OCI-LY7 (cell line): ENCODE results near the gene CMTM8. TPM values are rescaled to one million over a fixed set of nuclear protein-coding genes. Genes with fewer than 3 reads are reported as not detected.

Experiments used
- BruUV-seq: library from RNA; stranded (reverse); fragments of 400-500 nt; replicated peaks from 2 replicates; lab custom pipeline; 2021; lab: Mats Ljungman, UMichigan
- CTCF ChIA-PET: fragments of 300-600 bp; sonication (Branson Sonifier 250); formaldehyde crosslinking; loops from one replicate; lab custom pipeline; 2022; ENCODE audit warnings: antibody characterized with exemption; ENCODE audit not compliant: unreplicated experiment; lab: Charles Lee
- POLR2A ChIA-PET: fragments of 300-600 bp; sonication (Branson Sonifier 250); formaldehyde crosslinking; loops from one replicate; lab custom pipeline; 2022; ENCODE audit warnings: antibody characterized with exemption; lab: Charles Lee
- DNase-seq: peaks from one replicate; pipeline ENCODE4 v3.0.0-alpha.2; 2015; ENCODE audit warnings: low spot score
- H2AFZ ChIP-seq: fragments of 200-600 bp; sonication (generic), shearing (Covaris generic); 2 replicates; pipeline ENCODE4 v1.6.1; 2014; ENCODE audit warnings: mild to moderate bottlenecking, antibody characterized with exemption, low read length, moderate library complexity
- H3K27ac ChIP-seq: fragments of 200-600 bp; sonication (generic); 2 replicates; pipeline ENCODE4 v1.5.1; 2014; ENCODE audit warnings: mixed run types, low read depth, mild to moderate bottlenecking, moderate library complexity, low read length, inconsistent platforms; ENCODE audit not compliant: poor library complexity, severe bottlenecking
- H3K36me3 ChIP-seq: fragments of 200-600 bp; sonication (generic); 2 replicates; pipeline ENCODE4 v1.6.1; 2014; ENCODE audit warnings: mild to moderate bottlenecking, antibody characterized with exemption, low read length, moderate library complexity, mixed read lengths; ENCODE audit not compliant: insufficient read depth
- H3K4me1 ChIP-seq: fragments of 200-600 bp; sonication (generic); 2 replicates; pipeline ENCODE4 v1.5.1; 2014; ENCODE audit warnings: mild to moderate bottlenecking, low read length; ENCODE audit not compliant: insufficient read depth, poor library complexity, severe bottlenecking
- H3K4me2 ChIP-seq: fragments of 200-600 bp; sonication (generic); 2 replicates; pipeline ENCODE4 v1.6.1; 2014; ENCODE audit warnings: mild to moderate bottlenecking, low read length
- H3K4me3 ChIP-seq: fragments of 200-600 bp; sonication (generic); 2 replicates; pipeline ENCODE4 v1.5.1; 2014; ENCODE audit warnings: mild to moderate bottlenecking, low read depth, low read length; ENCODE audit not compliant: poor library complexity, severe bottlenecking
- H3K79me2 ChIP-seq: fragments of 200-600 bp; sonication (generic); 2 replicates; pipeline ENCODE4 v1.6.1; 2016; ENCODE audit warnings: low read depth, mild to moderate bottlenecking, low read length, moderate library complexity, mixed read lengths; ENCODE audit not compliant: insufficient read depth
- H3K9me2 ChIP-seq: fragments of 200-600 bp; sonication (generic); 2 replicates; pipeline ENCODE4 v1.6.1; 2016; ENCODE audit warnings: mild to moderate bottlenecking, low read length, mixed read lengths; ENCODE audit not compliant: insufficient read depth
- H3K9me3 ChIP-seq: fragments of 200-600 bp; sonication (generic); 2 replicates; pipeline ENCODE4 v1.6.1; 2014; ENCODE audit warnings: mild to moderate bottlenecking, mixed run types, low read length, mixed read lengths
- H4K20me1 ChIP-seq: fragments of 200-600 bp; sonication (generic); 2 replicates; pipeline ENCODE4 v1.6.1; 2014; ENCODE audit warnings: mild to moderate bottlenecking, antibody characterized with exemption, low read length, moderate library complexity, mixed read lengths; ENCODE audit not compliant: insufficient read depth
- CTCF ChIP-seq: fragments of 200-600 bp; sonication (generic); conservative IDR thresholded peaks from 2 replicates; pipeline ENCODE4 v1.5.1; 2014; ENCODE audit warnings: mild to moderate bottlenecking, antibody characterized with exemption, low read length, moderate library complexity, mixed read lengths
- EZH2phosphoT487 ChIP-seq: fragments of 200-600 bp; sonication (generic); IDR thresholded peaks from 2 replicates; pipeline ENCODE4 v1.6.1; 2018; ENCODE audit warnings: low read depth, borderline replicate concordance, mild to moderate bottlenecking, mixed run types, antibody characterized with exemption, low read length, moderate library complexity, mixed read lengths
- intact Hi-C: fragments of 100-400 bp; cut with micrococcal nuclease; formaldehyde crosslinking; loops from one replicate; pipeline ENCODE4 v1.10.0; 2022; ENCODE audit not compliant: unreplicated experiment
- total RNA-seq, 2 experiments: library from RNA; depleted of rRNA in 1 of 2; stranded (reverse); fragments of >200 nt in 1 of 2; shearing (Covaris generic) in 1 of 2; gene quantifications; 2 replicates each; pipeline ENCODE4 v1.2.3, GENCODE V29; 2014 to 2022

The CMTM8 gene
- total RNA-seq, 2 experiments from 2014 or later, result 1.5 to 3.0 TPM

GRCh38 chr3:32405155-32405554 lies 166.7 kb downstream of the CMTM8 start:
- Histone ChIP-seq H3K9me3 (no peaks in the 10 kb centered on the region), H3K4me2 (no peak overlapping the region), H3K36me3 (no peaks in the 10 kb centered on the region), H3K4me3 (no peak overlapping the region), H3K79me2 (peaks cover 15% of the 10 kb centered on the region; the same call in 1 of the 2 replicates), H2AFZ (no peak overlapping the region), H3K9me2 (no peaks in the 10 kb centered on the region), H3K4me1 (peaks cover 34% of the 10 kb centered on the region), H3K27ac (no peak overlapping the region), H4K20me1 (no peaks in the 10 kb centered on the region)
- ChIA-PET POLR2A (interaction anchor here (1.0 to 2.0 kb wide), 3 partner anchors 8 to 34 kb away, joined by 3 to 4 read pairs (median 4); no protein-coding TSS in a partner anchor), CTCF (interaction anchor here (0.5 kb wide), 1 partner anchor 571 kb away, joined by 3 read pairs; no protein-coding TSS in a partner anchor)
- TF ChIP-seq CTCF (no peak), EZH2phosphoT487 (no peak)
- intact Hi-C loops, result no loop called here
- no peak for DNase-seq
- BruUV-seq, result no TSS peak

- Histone ChIP-seq H3K4me1 (peaks cover 31% of the 10 kb centered on the region), H3K9me3 (no peaks in the 10 kb centered on the region), H2AFZ (no peak overlapping the region), H3K27ac (no peak overlapping the region), H3K4me3 (no peak overlapping the region), H3K4me2 (no peak overlapping the region), H3K79me2 (peaks cover 15% of the 10 kb centered on the region; the same call in 1 of the 2 replicates), H3K9me2 (no peaks in the 10 kb centered on the region), H4K20me1 (no peaks in the 10 kb centered on the region), H3K36me3 (no peaks in the 10 kb centered on the region)
- POLR2A ChIA-PET, result interaction anchor here (1.0 to 2.0 kb wide), 2 partner anchors 8 to 33 kb away, joined by 3 to 4 read pairs; no protein-coding TSS in a partner anchor
- CTCF ChIA-PET, result no interaction called here
- no TSS peak for BruUV-seq
- intact Hi-C loops, result no loop called here
- TF ChIP-seq EZH2phosphoT487 (no peak), CTCF (no peak)
- DNase-seq, result no peak
Observed at GRCh38 chr3:32405711-32406323, 167.3 kb downstream of the CMTM8 start.
